ENCODE data around the gene PSME1.

Gene PSME1

DNA sequence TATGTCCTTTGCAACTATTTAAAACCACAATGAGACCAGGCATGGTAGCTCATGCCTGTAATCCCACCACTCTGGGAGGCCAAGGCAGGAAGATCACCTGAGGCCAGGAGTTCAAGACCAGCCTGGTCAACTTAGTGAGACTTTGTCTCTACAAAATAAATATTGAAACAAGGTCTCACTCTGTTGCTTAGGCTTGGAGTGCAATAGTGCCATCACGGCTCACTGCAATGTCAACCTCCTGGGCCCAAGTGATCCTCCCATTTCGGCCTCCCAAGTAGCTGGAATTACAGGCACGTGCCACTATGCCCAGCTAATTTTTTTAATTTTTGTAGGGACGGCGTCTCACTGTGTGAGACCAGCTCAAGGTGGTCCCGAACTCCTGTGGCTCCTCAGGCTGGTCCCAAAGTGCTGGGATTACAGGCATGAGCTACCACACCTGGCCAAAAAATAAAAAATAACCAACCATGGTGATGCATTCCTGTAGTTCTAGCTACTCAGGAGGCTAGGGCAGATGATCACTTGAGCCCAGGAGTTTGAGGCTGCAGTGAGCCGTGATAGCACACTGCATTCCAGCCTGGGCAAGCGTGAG lies 6.5 kb upstream of the PSME1 start:
- DNase-seq (ENCODE audit: low spot score) = no peak

DNA sequence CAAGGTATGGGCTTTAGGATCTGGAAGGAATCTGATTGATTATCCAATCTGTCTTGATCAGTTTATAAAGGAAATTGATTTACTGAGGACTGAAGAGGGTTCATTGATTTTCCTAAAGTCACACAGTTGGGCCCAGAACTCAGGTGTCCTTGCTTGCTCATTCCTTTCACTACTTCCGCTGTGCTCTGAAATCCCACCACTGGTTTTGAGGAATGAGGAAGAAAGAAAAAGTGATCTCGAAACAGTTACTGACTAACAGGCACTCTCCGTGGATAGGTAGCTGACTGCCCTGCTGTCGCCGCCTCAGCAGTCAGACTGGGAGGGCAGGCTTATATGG lies 5.6 kb upstream of the PSME1 start, which contains the start of gene FITM1:
TSS of gene FITM1 (plus strand) at position 280 of the 337 bp plus-strand sequence. CDS start 905 bp downstream, outside the sequence.
- no peak for DNase-seq (ENCODE audit: low spot score)

DNA sequence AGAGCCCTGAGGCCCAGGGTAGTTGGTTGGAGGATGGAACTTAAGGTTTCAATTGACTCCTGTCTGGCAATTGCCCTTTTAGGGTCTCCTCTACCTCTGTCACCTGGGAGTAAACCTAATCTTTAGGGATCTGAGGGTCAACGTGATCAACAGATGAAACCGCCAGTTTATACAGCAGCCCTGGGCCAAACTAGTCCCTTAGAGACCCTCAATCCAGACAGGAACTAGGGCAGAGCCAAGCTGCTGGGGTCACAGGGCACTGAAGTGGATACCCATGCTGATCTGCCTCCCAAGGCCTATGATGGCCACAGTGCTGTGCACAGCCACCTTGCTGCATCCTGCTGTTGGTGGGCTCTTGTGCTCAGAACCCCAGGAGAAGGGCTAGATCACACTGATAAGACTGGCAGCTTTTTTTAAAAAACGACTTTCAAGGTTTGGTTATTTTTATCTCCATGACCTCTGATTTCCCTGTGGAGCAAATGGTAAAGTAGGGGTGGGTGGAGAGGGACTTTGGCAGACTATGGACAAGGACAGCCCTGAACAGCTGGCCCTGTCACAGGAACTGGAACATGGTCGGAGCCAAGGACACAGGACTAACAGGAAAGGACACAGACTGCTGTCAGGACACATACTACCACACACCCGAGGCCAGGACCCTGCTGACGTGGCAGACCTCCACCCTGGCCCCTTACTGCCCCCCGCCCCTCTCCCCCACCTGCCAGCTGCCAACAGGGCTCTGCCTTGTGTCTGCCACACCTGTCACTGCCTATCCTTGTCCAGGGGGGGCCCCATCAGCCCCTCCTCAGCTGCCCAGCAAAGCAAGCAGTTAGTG lies 5.1 kb upstream of the PSME1 start:
- DNase-seq (ENCODE audit: low spot score) = peak; percentile 66

DNA sequence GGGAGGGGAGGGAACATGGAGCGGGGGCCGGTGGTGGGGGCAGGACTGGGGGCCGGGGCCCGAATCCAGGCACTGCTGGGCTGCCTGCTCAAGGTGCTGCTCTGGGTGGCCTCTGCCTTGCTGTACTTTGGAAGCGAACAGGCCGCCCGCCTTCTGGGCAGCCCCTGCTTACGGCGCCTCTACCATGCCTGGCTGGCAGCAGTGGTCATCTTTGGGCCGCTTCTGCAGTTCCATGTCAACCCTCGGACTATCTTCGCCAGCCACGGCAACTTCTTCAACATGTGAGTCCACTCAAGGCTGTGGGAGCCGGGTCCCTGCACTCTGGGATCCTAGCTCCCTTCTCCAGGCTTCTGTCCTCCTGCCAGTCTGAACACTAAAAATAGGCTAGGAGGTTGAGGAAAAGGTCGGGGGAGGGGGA lies 4.4 kb upstream of the PSME1 start:
- DNase-seq (ENCODE audit: low spot score) = no peak

DNA sequence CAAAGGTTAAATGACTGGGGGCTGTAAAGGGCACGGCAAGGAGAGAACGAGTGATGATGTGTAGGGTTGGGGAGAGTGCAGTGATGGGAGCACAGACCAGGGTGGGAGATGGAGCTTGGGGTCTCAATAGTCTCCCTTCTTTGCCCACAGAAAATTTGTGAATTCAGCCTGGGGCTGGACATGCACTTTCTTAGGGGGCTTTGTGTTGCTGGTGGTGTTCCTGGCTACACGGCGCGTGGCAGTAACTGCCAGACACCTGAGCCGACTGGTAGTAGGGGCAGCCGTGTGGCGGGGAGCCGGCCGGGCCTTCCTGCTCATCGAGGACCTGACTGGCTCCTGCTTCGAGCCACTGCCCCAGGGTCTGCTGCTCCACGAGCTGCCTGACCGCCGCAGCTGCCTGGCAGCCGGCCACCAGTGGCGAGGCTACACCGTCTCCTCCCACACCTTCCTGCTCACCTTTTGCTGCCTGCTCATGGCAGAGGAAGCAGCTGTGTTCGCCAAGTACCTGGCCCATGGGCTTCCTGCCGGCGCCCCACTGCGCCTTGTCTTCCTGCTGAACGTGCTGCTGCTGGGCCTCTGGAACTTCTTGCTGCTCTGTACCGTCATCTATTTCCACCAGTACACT lies 3.8 kb upstream of the PSME1 start:
- DNase-seq (ENCODE audit: low spot score) = no peak

DNA sequence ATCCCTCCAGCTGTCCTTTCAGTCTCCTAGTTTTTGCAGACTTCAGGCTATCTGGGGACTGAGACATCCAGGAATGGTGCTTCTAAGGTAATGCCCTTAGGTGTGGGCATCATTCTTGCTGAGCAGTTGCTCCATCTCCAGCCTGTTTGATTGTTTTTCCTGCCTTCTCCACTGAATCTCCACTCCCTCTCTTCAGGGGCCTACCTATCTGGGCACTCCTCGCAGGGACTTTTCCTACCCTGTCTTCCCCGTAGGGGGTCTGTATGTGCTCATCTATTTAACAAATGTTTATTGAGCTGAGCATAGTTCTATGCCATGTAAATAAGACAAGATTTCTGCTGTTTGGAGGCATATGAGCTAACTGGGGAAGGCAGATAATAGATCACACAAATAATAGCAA lies 3.0 kb upstream of the PSME1 start:
- DNase-seq (ENCODE audit: low spot score) = no peak

DNA sequence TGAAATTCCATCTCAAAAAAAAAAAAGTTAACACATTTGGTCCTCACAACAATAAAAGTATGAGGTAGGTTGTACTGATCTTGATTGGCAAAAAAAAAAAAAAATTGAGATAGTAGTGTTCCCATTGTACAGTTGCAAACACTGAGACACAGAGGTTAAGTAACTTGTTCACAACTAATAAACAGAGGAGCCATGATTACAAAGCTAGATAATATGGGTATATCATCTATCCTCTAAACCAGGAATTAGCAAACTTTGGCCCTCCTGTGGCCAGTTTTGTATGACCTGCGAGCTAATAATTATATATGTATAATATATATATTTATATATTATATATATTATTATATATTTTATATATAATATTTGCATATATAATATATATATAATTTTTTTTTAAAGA lies 2.3 kb upstream of the PSME1 start:
- DNase-seq (ENCODE audit: low spot score) = no peak

DNA sequence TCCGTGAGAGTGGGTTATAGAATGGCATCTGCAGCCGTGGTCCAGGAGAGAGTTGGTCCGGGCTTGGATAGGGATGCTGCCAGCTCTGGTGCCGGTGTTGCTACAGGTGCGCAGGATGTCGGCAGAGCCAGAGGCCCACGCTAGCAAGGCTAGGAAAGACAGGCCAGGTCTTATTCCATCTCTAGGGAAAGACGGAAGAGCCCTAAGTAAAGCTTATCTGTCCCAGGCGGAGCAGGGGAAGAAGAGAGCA lies 485 bp upstream of the PSME1 start:
- no peak for DNase-seq (ENCODE audit: low spot score)

DNA sequence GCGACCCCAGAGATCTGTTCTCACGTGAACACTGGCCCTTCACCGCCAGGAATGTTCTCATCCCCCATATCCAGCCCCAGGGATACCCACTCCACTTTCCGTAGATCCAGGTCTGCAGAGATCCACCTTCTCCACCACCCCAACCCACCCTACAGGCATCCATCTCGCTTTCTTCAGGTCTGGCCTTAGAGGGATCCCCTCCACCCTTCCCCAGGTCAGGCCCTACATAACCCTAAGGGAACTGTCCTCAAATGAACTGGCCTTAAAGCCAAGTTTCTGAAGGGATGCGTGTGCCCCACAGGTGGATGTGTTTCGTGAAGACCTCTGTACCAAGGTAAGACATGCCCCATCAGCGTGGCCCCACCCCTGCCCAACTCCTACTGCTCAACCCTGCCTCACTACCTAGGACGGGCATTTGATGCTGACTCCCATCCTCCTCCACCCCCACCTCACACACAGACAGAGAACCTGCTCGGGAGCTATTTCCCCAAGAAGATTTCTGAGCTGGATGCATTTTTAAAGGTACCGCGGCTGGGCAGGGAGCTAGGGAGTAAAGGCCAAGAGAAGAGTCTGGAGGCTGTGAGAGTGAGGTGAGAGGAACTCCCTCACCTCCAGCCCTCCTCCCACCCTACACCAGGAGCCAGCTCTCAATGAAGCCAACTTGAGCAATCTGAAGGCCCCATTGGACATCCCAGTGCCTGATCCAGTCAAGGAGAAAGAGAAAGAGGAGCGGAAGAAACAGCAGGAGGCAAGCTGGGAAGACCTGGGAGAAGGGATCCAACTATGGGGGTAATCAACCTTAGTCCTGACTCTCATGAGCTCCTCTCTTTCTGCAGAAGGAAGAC lies 912 bp downstream of the PSME1 start:
- no peak for DNase-seq (ENCODE audit: low spot score)

DNA sequence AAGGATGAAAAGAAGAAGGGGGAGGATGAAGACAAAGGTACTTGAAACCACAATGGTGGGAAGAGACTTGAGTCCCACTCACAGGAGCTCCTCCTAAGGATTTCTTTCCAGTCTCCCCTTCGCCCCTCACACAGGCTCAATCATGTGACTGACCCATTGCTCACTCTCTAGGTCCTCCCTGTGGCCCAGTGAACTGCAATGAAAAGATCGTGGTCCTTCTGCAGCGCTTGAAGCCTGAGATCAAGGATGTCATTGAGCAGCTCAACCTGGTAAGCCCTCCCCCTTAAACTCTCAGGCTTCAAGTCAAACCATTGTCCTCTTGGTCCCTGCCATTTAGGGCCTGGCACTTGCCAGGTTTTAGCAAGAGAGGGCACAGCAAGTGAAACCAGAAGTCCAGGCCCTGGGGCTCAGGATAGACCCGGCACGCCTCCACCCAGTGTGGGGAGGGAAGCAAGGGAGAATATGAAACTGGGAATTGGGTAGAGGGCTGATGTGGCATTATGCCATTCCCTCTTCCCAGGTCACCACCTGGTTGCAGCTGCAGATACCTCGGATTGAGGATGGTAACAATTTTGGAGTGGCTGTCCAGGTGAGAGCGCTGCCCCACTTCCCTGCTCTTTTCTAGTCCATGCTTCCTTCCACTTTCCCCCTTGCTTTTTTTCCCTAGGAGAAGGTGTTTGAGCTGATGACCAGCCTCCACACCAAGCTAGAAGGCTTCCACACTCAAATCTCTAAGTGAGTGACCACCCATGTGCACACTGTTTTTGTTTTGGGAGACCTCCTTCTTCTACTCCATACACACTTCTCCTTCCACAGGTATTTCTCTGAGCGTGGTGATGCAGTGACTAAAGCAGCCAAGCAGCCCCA lies 1.8 kb downstream of the PSME1 start:
- no peak for DNase-seq (ENCODE audit: low spot score)

DNA sequence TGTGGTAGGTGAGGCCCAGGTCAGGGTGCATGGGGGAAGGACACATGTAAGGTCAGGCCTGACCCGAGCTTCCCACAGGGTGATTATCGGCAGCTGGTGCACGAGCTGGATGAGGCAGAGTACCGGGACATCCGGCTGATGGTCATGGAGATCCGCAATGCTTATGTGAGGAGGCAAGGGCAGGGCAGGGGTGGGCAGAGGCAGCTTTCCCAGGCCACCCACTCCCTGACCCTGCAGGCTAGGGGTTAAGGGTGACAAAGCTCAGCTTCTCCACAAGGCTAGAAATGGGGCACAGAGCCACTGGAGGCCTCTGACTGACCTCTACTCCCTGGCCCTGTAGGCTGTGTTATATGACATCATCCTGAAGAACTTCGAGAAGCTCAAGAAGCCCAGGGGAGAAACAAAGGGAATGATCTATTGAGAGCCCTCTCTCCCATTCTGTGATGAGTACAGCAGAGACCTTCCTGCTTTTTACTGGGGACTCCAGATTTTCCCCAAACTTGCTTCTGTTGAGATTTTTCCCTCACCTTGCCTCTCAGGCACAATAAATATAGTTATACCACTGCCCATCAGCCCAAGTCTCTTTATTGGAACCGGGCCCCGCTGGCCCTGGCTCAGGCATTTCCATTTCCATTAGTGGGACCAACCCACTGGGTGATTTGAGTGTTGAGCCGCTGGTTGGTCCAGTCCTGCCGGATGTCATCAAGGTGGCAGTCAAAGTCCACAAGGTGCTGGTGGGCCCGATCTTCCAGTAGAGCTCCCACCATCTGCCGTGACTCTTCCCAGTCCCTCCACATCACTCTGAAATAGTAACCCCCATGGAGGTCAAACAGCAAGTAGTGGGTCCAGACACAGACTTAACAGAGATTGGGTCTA lies 2.6 kb downstream of the PSME1 start:
- no peak for DNase-seq (ENCODE audit: low spot score)

DNA sequence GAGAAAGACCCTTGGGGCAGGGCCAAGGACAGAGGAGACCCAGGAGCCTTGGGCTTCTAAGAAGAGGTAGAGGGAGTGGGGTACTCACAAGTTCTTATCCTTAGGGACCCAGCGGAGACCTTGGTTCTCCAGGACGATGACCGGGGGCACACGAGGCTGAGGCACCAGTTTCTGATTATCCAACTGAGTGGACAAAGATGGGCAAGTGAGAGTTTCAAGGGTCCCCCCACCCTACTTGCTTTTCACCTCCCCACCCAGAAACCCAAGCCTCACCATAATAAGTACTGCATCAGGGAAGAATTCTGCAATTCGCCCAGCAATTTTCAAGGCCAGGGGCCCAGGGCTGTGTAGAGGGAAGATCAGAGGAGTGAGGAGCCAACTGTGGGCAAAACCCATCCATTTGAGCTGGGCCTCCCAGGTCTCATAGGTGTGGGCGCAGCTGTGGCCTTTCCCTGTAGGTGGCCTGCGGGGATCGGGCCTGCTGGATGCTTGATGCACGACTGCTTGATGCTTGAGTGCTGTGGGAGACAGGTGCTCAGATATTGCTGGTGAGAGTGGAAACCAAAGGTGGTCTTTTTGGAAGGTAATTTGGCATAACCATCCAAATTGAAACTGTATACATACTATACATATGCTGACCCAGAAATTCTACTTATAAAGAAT lies 3.4 kb downstream of the PSME1 start:
- no peak for DNase-seq (ENCODE audit: low spot score)

DNA sequence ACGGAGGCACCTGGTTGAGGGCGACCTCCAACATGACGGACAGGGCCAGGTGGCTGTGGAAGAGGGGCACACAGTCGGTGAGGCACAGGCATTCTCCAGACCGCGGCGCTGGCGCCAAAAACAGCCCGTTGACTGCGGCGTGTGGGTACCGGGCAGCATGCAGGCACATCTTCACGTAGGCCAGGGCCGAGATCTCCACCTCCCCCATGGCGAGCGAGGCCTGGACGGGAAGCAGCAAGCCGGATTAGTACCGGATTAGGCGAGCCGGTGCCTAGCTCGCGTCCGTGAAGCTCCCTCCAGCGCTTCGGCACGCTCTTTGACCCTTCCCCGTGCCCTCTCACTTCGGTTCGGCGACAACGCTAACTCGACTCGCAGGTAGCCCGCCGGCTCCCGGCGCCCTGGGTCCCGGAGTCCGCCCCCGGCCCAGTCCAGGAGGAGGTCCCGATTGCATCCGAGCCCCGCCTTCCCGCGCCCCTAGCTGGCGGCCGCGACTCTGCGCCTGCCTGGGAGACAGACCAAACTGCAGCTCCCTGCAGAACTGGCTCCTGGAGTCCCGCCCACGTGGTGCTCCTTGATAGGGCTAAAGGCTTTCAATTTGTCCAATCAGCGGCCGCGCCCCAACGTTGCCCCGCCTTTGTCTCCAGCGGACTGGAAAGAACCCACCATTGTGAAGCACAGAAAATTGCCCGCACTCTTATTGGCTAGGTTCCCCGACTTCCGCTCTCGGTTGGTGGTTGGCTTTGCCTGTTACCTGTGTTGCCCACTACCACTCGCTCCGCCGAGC lies 5.3 kb downstream of the PSME1 start, which contains the start of gene EMC9:
TSS of gene EMC9 (minus strand) at position 495 of the 784 bp plus-strand sequence. CDS start at position 208, 287 bp downstream.
- peak; percentile 100 for DNase-seq (ENCODE audit: low spot score)

DNA sequence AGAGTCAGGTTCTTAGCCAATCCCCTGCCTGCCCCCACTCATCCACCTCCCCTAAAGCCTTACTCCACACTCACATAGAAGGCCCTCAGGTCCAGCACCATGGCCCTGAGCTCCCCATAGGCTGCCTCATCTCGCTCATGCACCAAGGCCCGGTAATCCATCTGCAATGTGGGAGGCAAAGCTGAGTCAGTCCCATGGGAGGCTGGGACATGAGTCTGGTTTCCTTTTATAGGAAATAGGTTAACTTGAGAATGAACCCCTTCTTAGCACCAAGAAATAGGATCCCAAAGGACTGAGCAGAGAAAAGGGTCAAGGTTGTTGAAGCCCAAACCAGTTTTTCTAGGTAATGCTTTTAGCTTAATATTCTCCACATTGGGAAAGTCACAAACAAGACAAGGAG lies 7.5 kb downstream of the PSME1 start:
- DNase-seq (ENCODE audit: low spot score) = no peak

DNA sequence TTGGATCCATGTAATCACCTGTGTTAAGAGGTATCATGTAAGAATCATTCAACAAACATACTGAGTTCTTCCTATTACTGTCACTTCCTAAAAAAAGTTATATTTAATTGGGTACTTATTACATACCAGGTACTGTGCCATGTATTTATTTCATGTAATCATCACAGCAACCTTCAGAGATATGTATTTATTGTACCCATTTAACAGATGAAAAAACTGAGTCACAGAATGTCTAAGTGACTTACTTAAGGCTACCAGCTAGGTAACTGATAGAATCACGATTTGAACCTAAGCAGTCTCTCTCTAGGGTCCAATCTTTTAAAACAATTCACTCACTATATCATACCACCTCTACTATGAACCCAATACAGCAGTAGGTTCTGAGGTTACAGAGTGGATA lies 8.5 kb downstream of the PSME1 start:
- DNase-seq (ENCODE audit: low spot score) = no peak

DNA sequence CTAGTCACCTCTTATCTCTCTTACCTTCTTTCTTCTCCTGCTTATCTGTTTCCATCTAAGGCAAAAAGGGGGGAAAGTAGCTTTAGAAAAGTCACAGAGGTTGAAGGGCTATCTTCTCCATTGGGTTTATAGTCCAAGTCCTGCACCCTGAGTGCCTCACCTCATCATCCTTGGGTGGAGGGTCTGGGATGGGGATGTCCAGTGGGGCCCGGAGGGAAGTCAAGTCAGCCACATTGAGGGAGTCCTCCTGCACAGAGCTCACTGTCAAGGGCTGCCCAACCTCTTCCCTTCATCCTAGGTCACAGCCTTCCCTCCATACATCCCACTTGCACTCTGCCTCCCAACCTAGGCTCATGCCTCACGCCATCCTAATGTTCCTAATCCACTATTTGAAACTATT lies 9.2 kb downstream of the PSME1 start:
- DNase-seq (ENCODE audit: low spot score) = no peak

DNA sequence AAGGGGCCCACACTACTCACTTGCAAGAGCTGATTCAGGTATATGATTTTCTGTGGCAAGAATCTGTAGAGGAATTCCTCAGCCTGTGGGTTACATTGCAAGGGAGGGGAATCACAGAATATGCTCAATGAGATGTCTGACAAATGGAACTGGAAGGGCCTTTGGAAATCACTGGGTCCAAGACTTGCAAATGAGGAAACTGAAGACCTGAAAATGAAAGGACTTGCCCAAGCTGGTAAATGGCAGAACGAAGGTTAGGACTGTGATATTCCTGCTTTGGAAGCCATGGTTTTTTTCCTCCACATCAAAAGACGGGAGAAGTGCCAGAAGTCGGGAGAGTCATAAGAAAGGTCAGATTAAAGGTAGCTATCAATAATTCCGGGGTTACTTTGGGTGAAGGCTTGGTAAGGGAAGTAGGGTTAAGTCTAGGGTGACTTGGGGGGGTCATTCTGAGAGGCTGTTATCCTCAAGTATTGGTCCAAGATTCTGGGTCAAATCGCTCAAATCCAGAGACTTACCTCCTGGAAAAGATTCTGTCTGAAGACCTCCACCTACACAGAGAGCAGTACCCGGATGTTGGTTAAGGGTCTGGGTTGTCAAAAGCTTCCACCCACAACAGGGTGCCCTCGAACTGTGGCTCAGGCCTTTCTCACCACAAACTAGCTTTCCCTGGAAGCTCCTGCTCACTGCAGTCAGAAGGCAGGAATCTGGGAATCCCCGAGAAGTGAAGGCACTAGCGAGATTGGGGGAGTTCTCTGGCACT lies 9.9 kb downstream of the PSME1 start:
- DNase-seq (ENCODE audit: low spot score) = peak; percentile 57

DNA sequence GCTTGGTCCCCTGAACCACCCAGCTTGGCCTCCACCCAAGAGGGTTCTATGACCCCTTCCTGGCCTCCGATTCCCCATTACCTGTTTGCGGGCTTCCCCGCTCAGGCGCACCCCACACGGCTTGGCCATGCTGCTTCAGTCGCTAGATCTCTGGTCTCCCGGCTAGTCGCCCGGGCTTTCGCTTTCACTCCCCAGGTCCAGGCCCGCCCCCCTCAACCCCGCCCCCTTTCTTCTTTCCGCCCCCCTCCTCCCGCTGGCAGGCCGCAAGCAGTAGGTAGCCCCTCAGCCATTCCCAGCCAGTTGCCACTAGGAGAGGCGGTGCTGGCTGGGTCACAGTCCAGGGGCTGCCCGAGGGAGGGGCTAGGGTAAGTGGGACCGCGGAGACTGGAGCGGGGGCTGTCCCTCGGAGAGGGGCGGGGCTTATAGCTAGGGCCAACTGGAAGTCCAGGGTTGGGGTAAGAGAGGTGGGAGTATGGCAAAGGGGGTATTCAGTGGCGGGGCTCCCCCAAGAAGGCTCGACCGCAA lies 10.5 kb downstream of the PSME1 start, which contains the start of gene PSME2:
TSS of gene PSME2 (minus strand) at position 158 of the 525 bp plus-strand sequence. CDS start at position 129, 29 bp downstream.
- peak; percentile 99 for DNase-seq (ENCODE audit: low spot score)

All from SK-N-DZ (cell line).